GM23338 (cell line): ENCODE measurements around the gene ZNF678. TPM values are rescaled to one million over a fixed set of nuclear protein-coding genes. Genes with fewer than 3 reads are reported as not detected.

ENCODE experiments used
- ATAC-seq: fragments of 200-7000 bp; cut with Tn5 transposase; 3 replicates; pipeline ENCODE4 v1.9.1; 2020
- DNase-seq: peaks from one replicate; pipeline ENCODE4 v3.0.0-alpha.2; 2015; ENCODE audit warnings: low spot score
- H2AFZ ChIP-seq: fragments of 200-600 bp; sonication (generic); 2 replicates; pipeline ENCODE4 v1.8.0; 2016; ENCODE audit warnings: antibody characterized with exemption, mild to moderate bottlenecking, moderate library complexity
- H3F3A ChIP-seq: fragments of 200-600 bp; sonication (generic); replicated peaks from 2 replicates; pipeline ENCODE4 v1.8.0; 2017; ENCODE audit warnings: antibody characterized with exemption, mixed run types, low read depth
- H3K27ac ChIP-seq: fragments of 200-600 bp; sonication (generic); 2 replicates; pipeline ENCODE4 v1.6.1; 2016; ENCODE audit warnings: low read depth
- H3K27me3 ChIP-seq: fragments of 200-600 bp; sonication (generic); 2 replicates; pipeline ENCODE4 v1.8.0; 2016; ENCODE audit warnings: mild to moderate bottlenecking, mixed run types, moderate library complexity; ENCODE audit not compliant: insufficient read depth
- H3K36me3 ChIP-seq: fragments of 200-600 bp; sonication (generic); 2 replicates; pipeline ENCODE4 v1.8.0; 2016; ENCODE audit warnings: mild to moderate bottlenecking; ENCODE audit not compliant: insufficient read depth
- H3K4me1 ChIP-seq: fragments of 200-600 bp; sonication (generic); 2 replicates; pipeline ENCODE4 v1.8.0; 2016; ENCODE audit warnings: mild to moderate bottlenecking, moderate library complexity; ENCODE audit not compliant: insufficient read depth
- H3K4me2 ChIP-seq: fragments of 200-600 bp; sonication (generic); 2 replicates; pipeline ENCODE4 v1.7.1; 2017; ENCODE audit warnings: mixed run types
- H3K4me3 ChIP-seq: fragments of 200-600 bp; sonication (generic); 2 replicates; pipeline ENCODE4 v1.6.1; 2016; ENCODE audit warnings: mixed run types
- H3K79me2 ChIP-seq: fragments of 200-600 bp; sonication (generic); replicated peaks from 2 replicates; pipeline ENCODE4 v1.8.0; 2017; ENCODE audit warnings: mild to moderate bottlenecking; ENCODE audit not compliant: insufficient read depth
- H3K9me2 ChIP-seq: fragments of 200-600 bp; sonication (generic); 2 replicates; pipeline ENCODE4 v1.8.0; 2017; ENCODE audit not compliant: insufficient read depth
- H4K20me1 ChIP-seq: fragments of 200-600 bp; sonication (generic); replicated peaks from 2 replicates; pipeline ENCODE4 v1.8.0; 2017; ENCODE audit warnings: mild to moderate bottlenecking; ENCODE audit not compliant: insufficient read depth
- H3K27ac Mint-ChIP-seq: 2 replicates; pipeline ENCODE4 v1.8.0; 2020; ENCODE audit warnings: inconsistent platforms, mild to moderate bottlenecking, moderate library complexity, mixed read lengths
- H3K27me3 Mint-ChIP-seq: 3 replicates; pipeline ENCODE4 v1.8.0; 2022; ENCODE audit warnings: low read depth, mild to moderate bottlenecking, moderate library complexity, mixed read lengths, inconsistent platforms; ENCODE audit not compliant: insufficient read depth, poor library complexity
- H3K36me3 Mint-ChIP-seq: 3 replicates; pipeline ENCODE4 v1.8.0; 2021; ENCODE audit warnings: low read depth, mild to moderate bottlenecking, inconsistent platforms, moderate library complexity, mixed read lengths
- H3K4me1 Mint-ChIP-seq: 3 replicates; pipeline ENCODE4 v1.8.0; 2020; ENCODE audit warnings: mild to moderate bottlenecking, inconsistent platforms, mixed read lengths
- H3K4me3 Mint-ChIP-seq: 3 replicates; pipeline ENCODE4 v1.8.0; 2021; ENCODE audit warnings: moderate library complexity, mild to moderate bottlenecking, inconsistent platforms, mixed read lengths
- H3K9me3 Mint-ChIP-seq: 3 replicates; pipeline ENCODE4 v1.8.0; 2020; ENCODE audit warnings: moderate library complexity, mild to moderate bottlenecking, inconsistent platforms, mixed read lengths
- CREB1 ChIP-seq: fragments of 250-450 bp; sonication (Bioruptor Pico); IDR thresholded peaks from 2 replicates; pipeline ENCODE4 v1.5.0; 2020; ENCODE audit warnings: low read depth, mild to moderate bottlenecking, moderate library complexity
- CTCF ChIP-seq, 2 experiments: fragments of 200-600 bp in 1 of 2; sonication (generic) in 1 of 2; conservative IDR thresholded peaks; 2 replicates each; pipeline versions ENCODE4 v1.5.1 to v1.6.1; 2016 to 2017; ENCODE audit warnings: antibody characterized with exemption in 2 of 2, low read depth in 2 of 2, mild to moderate bottlenecking in 2 of 2, moderate library complexity in 1 of 2
- ETS1 ChIP-seq: IDR thresholded peaks from 2 replicates; pipeline ENCODE4 v1.6.1; 2016; ENCODE audit warnings: antibody characterized with exemption
- EZH2 ChIP-seq: fragments of 200-600 bp; sonication (generic); IDR thresholded peaks from one replicate; pipeline ENCODE4 v1.8.0; 2017; ENCODE audit warnings: antibody characterized with exemption, mild to moderate bottlenecking, low read depth; ENCODE audit not compliant: unreplicated experiment
- EZH2phosphoT487 ChIP-seq: fragments of 200-600 bp; sonication (generic); IDR thresholded peaks from one replicate; pipeline ENCODE4 v1.8.1; 2018; ENCODE audit warnings: antibody characterized with exemption; ENCODE audit not compliant: unreplicated experiment
- JUNB ChIP-seq: IDR thresholded peaks from one replicate; pipeline ENCODE4 v1.6.1; 2016; ENCODE audit warnings: antibody characterized with exemption; ENCODE audit not compliant: unreplicated experiment
- NANOG ChIP-seq: IDR thresholded peaks from 2 replicates; pipeline ENCODE4 v1.6.1; 2016; ENCODE audit warnings: antibody characterized with exemption, borderline replicate concordance
- POLR2AphosphoS5 ChIP-seq: IDR thresholded peaks from 2 replicates; pipeline ENCODE4 v1.6.1; 2016; ENCODE audit warnings: antibody characterized with exemption, low read depth
- REST ChIP-seq: IDR thresholded peaks from one replicate; pipeline ENCODE4 v1.6.1; 2018; ENCODE audit warnings: antibody characterized with exemption; ENCODE audit not compliant: unreplicated experiment
- STAT1 ChIP-seq: IDR thresholded peaks from one replicate; pipeline ENCODE4 v1.6.1; 2016; ENCODE audit warnings: antibody characterized with exemption; ENCODE audit not compliant: unreplicated experiment
- ZNF114 ChIP-seq: fragments of 250-450 bp; sonication (Bioruptor Pico); IDR thresholded peaks from 2 replicates; pipeline ENCODE4 v1.5.0; 2020; ENCODE audit warnings: mild to moderate bottlenecking, moderate library complexity
- ZNF331 ChIP-seq: fragments of 250-450 bp; sonication (Bioruptor Pico); IDR thresholded peaks from 2 replicates; pipeline ENCODE4 v1.5.0; 2020; ENCODE audit warnings: low read depth, mild to moderate bottlenecking, moderate library complexity
- ZNF462 ChIP-seq: fragments of 250-450 bp; sonication (Bioruptor Pico); IDR thresholded peaks from 2 replicates; pipeline ENCODE4 v1.5.0; 2020; ENCODE audit warnings: mild to moderate bottlenecking, moderate library complexity
- polyA plus RNA-seq: library from polyadenylated mRNA; unstranded; fragments of >200 nt; fragmentation: Nextera tagmentation; extraction: Ambion mirVana; gene quantifications from 2 replicates; pipeline ENCODE4 v1.2.1, GENCODE V29; 2016
- total RNA-seq: library from RNA; depleted of rRNA; stranded (reverse); fragments of >200 nt; shearing (Covaris generic); gene quantifications from 2 replicates; pipeline ENCODE4 v1.2.3, GENCODE V29; 2014

Gene ZNF678
- total and polyA plus RNA-seq, 2 experiments from 2014 or later: 8.6 to 60.0 TPM

- H3K9me2 ChIP-seq: 0 out of 2 replicates have a peak, but pooled peaks cover 3% of the 10 kb centered on the region
- Mint-ChIP-seq H3K27ac (no peak overlapping the region), H3K4me1 (no peaks in the 10 kb centered on the region; the same call in 2 of the 3 replicates), H3K4me3 (no peak overlapping the region), H3K9me3 (peaks cover 55% of the 10 kb centered on the region), H3K27me3 (peaks cover 11% of the 10 kb centered on the region), H3K36me3 (peaks cover 17% of the 10 kb centered on the region)
- no peak overlapping the region for H3K4me3 ChIP-seq
- no peaks in the 10 kb centered on the region for H3F3A ChIP-seq
- H3K4me1 ChIP-seq: no peaks in the 10 kb centered on the region
- H2AFZ ChIP-seq: no peak overlapping the region
- no peak overlapping the region for H3K27ac ChIP-seq
- peaks cover 3% of the 10 kb centered on the region; the same call in 1 of the 2 replicates for H3K36me3 ChIP-seq
- no peak overlapping the region for H3K4me2 ChIP-seq
- H3K27me3 ChIP-seq: no peaks in the 10 kb centered on the region
- H3K79me2 ChIP-seq: no peaks in the 10 kb centered on the region
- H4K20me1 ChIP-seq: no peaks in the 10 kb centered on the region
- ATAC-seq (no peak), DNase-seq (no peak)
- TF ChIP-seq REST (no peak), ETS1 (no peak), JUNB (no peak), EZH2phosphoT487 (no peak), STAT1 (no peak), CTCF (conservative IDR thresholded peaks at IDR 0.05; ENCODE audit: low read depth in 2 of 2) (no peak), POLR2AphosphoS5 (no peak), CREB1 (CRISPR knock-in tag) (no peak), ZNF331 (CRISPR knock-in tag) (no peak), NANOG (no peak), EZH2 (no peak), ZNF114 (CRISPR knock-in tag) (no peak), ZNF462 (CRISPR knock-in tag) (no peak)
Measured at GRCh38 chr1:227549892-227550291, 13.5 kb upstream of the ZNF678 start.
